NCI-H345 treated with DMSO at 0.1 percent for 48 hours (cell line): Measurements from ENCODE around the gene ARAP1.

Experiments
- DNase-seq: peaks from one replicate; lab custom pipeline; 2025; ENCODE audit not compliant: unreplicated experiment; lab: John Stamatoyannopoulos, UW

ARAP1 gene

GRCh38 chr11:72642043-72642883, 109.9 kb downstream of the ARAP1 start:
- DNase-seq: no peak

GRCh38 chr11:72641522-72642042, 110.6 kb downstream of the ARAP1 start:
- DNase-seq: no peak

GRCh38 chr11:72639502-72640375, 112.5 kb downstream of the ARAP1 start:
- no peak for DNase-seq

DNA sequence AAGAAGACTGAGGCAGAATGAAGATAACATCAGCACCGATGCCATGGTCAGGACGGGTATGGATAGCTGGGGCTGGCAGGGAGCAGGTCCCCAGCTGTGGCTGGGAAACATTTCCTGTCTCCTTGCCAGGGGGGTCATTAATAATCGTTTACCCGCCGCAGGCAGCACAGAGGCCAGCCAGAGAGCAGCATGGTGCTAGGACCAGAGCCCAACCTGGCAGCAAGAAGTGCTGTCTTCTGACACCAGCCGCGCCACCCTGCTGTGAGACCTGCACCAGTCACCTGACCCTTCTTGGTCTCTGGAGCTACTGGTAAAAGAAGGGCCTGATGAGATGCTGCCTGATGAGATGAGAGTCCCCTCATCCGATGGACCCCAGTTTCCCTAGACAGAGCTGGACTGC, 114.3 kb downstream of the ARAP1 start:
- DNase-seq: no peak

GRCh38 chr11:72637198-72637597, 115.0 kb downstream of the ARAP1 start:
- DNase-seq: no peak

- DNase-seq: no peak
Measured at GRCh38 chr11:72636376-72636775, 115.8 kb downstream of the ARAP1 start.

DNA sequence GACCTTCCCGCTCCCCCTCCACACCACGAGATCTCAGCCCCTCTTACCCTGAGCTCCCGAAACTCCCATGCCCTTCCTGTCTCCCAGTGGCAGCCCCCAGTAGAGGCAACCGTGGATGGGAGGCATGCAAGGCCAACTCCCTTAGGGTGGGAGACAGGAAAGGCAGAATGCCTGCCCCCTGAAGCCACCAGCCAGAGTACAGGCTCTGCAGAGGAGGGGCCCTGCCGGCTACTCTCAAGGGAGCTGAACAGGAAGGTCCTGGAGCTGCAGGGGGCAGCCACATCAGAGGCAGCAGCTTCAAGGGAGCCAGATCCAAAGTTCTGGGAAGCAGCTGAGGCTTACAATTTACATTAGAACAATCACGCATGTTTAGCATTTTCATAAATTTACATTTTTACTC, 116.3 kb downstream of the ARAP1 start:
- no peak for DNase-seq

DNA sequence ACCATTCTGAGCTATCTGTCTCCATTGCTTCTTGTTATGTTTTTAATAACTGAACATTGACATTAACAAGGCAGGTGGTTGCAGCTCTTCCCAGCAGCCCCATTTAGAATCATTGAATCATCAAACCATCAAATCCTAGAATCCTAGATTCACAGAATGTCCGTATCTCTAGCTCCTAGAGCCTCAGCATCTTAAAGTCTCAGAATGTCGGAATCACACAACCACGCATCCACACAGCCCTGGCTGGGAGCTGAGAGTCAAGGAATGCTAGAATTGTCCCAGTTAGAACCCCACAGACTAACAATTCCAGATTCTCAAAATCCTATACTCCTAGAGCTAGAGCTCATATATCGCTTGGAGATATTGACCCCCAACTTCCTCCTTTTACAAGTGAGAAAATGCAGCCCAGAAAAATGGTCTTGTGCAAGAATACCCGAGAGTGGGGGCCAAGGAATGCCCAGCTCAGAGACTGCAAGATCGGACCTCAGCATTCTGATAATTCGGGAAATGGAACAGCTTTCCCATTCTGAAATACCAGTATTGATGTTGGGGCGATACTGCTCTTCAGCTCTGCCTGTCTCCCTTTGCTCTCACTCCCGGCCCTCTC, 116.8 kb downstream of the ARAP1 start:
- DNase-seq: no peak
